Ishikawa (cell line): ENCODE measurements around the gene STAB1.

ENCODE experiments used
- EP300 ChIP-seq: IDR thresholded peaks from 2 replicates; pipeline ENCODE4 v1.6.1; 2012; ENCODE audit warnings: borderline replicate concordance
- TAF1 ChIP-seq: IDR thresholded peaks from 2 replicates; pipeline ENCODE4 v1.6.1; 2012; ENCODE audit warnings: low read depth, mild to moderate bottlenecking
- YY1 ChIP-seq: IDR thresholded peaks from 2 replicates; pipeline ENCODE4 v1.6.1; 2012; ENCODE audit warnings: low read depth
- TF ChIP-seq, protein P1 (sequence below): IDR thresholded peaks from 2 replicates; pipeline ENCODE4 v1.6.1; 2012
- TF ChIP-seq, protein P2 (sequence below): IDR thresholded peaks from 2 replicates; pipeline ENCODE4 v1.6.1; 2012; ENCODE audit warnings: low read depth, mild to moderate bottlenecking

DNA sequence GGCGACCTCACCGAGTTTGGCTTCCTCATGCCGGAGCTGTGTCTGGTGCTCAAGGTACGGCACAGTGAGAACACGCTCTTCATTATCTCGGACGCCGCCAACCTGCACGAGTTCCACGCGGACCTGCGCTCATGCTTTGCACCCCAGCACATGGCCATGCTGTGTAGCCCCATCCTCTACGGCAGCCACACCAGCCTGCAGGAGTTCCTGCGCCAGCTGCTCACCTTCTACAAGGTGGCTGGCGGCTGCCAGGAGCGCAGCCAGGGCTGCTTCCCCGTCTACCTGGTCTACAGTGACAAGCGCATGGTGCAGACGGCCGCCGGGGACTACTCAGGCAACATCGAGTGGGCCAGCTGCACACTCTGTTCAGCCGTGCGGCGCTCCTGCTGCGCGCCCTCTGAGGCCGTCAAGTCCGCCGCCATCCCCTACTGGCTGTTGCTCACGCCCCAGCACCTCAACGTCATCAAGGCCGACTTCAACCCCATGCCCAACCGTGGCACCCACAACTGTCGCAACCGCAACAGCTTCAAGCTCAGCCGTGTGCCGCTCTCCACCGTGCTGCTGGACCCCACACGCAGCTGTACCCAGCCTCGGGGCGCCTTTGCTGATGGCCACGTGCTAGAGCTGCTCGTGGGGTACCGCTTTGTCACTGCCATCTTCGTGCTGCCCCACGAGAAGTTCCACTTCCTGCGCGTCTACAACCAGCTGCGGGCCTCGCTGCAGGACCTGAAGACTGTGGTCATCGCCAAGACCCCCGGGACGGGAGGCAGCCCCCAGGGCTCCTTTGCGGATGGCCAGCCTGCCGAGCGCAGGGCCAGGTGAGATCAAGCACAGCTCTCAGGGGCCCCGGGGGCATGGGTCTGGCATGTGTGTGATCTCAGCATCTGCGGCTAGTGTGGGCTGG lies 7.1 kb upstream of the STAB1 start:
- TF ChIP-seq EP300 (no peak), YY1 (no peak), TAF1 (no peak)
- TF ChIP-seq, protein P1, sequence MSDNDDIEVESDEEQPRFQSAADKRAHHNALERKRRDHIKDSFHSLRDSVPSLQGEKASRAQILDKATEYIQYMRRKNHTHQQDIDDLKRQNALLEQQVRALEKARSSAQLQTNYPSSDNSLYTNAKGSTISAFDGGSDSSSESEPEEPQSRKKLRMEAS, result no peak
- TF ChIP-seq, protein P2, sequence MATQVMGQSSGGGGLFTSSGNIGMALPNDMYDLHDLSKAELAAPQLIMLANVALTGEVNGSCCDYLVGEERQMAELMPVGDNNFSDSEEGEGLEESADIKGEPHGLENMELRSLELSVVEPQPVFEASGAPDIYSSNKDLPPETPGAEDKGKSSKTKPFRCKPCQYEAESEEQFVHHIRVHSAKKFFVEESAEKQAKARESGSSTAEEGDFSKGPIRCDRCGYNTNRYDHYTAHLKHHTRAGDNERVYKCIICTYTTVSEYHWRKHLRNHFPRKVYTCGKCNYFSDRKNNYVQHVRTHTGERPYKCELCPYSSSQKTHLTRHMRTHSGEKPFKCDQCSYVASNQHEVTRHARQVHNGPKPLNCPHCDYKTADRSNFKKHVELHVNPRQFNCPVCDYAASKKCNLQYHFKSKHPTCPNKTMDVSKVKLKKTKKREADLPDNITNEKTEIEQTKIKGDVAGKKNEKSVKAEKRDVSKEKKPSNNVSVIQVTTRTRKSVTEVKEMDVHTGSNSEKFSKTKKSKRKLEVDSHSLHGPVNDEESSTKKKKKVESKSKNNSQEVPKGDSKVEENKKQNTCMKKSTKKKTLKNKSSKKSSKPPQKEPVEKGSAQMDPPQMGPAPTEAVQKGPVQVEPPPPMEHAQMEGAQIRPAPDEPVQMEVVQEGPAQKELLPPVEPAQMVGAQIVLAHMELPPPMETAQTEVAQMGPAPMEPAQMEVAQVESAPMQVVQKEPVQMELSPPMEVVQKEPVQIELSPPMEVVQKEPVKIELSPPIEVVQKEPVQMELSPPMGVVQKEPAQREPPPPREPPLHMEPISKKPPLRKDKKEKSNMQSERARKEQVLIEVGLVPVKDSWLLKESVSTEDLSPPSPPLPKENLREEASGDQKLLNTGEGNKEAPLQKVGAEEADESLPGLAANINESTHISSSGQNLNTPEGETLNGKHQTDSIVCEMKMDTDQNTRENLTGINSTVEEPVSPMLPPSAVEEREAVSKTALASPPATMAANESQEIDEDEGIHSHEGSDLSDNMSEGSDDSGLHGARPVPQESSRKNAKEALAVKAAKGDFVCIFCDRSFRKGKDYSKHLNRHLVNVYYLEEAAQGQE, result no peak
